ENCODE measurements around the gene MDGA2.

The MDGA2 gene

DNA sequence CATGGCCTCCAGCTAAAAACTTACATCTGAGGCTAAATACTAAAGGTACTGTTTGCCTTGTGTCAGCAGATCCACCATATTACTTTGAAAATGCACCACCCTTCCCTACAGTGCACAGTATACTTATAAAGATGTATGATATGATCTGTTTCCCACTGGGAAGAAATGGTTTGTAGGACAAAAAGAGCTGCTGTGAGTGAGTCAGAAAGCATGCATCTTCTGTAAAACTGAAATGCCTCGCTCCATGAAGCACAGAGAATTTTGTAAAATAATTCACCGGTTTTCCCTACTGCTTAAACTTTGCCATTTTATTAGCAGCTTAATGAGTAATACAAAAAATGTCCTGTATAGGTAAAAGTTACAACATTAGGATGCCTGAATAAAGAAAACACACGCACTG, 68.8 kb downstream of the MDGA2 start:
- DNase-seq: no peak

GRCh38 chr14:47596860-47597259, 78.5 kb downstream of the MDGA2 start:
- DNase-seq: no peak

DNA sequence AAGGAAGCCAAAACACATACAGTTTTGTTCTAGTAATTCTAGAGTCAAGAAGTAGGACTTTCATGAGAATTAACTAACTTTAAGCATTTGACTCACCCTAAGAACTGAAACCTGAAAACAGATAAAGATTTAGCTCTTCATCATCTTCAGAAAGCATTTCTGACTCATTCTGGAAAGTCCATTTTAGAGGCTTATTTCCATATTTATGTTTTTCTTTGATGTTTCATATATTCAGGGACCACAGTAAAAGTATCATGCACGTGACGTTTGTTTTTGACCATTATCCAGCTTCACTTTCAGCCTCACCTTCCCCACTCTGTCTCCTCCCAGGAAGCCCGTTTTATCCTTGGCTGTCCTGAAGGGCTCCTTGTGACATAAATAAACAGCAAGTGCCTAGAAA, 79.2 kb downstream of the MDGA2 start:
- no peak for DNase-seq

- DNase-seq: no peak
Measured at GRCh38 chr14:47595552-47595951, 79.9 kb downstream of the MDGA2 start.

DNA sequence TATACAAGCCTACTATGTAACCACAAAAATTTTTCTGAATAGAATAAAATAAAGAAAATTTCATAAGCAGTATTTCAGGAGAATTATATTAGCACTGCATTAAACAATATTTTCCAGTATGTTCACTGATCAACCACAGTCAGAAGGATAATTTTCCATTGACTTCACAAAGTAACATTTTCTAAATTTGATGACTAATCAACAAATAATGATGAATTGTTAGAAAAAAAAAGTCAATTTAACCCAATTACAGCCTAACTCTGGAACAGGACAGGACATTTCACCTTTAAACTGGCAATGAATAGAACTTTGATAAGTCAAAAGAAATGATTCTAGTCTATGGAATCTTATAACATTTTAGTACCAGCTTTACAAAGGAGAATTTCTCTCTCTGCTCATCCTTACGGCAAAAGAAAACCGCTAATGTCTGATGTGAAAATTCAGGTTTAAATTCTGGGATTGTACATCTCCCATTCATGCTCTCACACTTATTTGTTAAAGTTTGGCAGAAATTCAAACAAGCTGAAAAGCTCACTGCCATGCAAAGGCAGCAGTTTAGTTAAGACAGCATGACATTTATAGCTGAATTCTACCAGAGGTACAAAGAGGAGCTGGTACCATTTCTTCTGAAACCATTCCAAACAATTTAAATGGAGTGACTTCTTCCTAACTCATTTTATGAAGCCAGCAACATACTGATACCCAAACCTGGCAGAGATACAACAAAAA, 84.5 kb downstream of the MDGA2 start:
- DNase-seq: no peak

- DNase-seq: no peak
Measured at GRCh38 chr14:47585447-47585846, 90.0 kb downstream of the MDGA2 start.

DNA sequence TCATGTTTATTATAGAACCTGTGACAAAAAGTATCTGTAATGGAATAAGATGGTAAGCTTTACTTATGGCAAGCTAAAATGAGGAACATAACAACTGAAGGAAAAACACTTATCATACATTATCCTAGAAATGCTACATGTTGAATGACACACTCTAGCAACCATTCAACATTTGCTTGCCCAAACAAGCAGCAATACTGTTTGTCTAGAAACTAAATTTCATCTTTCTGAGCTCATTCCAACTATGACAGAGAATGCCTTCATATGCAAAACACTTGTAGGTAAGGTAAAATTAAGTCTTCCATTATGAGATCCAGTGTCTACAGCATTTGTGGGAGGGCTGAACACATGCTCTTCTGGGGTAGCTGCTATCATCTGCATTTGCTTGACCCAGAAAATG, 108.1 kb downstream of the MDGA2 start:
- DNase-seq: no peak

DNA sequence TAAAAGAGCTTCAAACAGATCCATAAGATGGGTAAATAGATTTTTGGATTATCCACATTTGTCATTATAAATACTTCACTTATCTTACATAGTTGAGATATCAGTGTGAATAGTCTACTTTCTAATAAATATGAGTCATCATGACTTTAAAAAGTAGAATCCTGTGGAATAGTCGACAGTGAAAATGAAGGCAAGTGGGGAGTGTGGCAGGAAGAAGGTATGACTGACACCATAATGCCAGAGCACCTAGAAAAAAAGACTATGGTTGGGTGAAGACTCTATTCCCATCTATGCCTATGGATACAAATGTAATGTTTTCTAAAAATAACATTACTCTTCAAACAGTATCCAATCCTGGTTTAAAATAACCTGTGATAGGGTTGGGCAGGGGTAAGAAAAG, 117.5 kb downstream of the MDGA2 start:
- DNase-seq: no peak

GRCh38 chr14:47555333-47555732, 120.1 kb downstream of the MDGA2 start:
- DNase-seq: no peak

- no peak for DNase-seq
Measured at GRCh38 chr14:47549886-47550285, 125.5 kb downstream of the MDGA2 start.

DNA sequence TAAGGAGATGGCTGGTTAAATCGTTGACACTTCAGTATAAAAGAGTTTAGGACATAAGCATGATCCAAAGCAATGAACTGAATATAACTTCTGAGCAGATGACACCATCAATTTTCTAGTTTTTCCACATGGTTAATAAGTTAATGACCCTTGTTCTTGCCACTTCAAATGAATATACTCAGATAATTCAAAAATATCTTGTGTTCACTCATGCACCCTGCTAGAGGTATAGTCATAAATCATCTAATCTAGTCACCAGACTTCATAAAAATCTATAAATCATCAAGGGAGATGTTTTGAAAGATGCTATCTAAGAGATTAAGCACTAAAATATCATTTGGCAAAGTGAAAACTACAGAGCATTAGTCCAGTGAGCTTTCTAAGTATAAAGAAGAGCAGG, 131.9 kb downstream of the MDGA2 start:
- DNase-seq: no peak

- no peak for DNase-seq
Measured at GRCh38 chr14:47541662-47542061, 133.7 kb downstream of the MDGA2 start.

DNA sequence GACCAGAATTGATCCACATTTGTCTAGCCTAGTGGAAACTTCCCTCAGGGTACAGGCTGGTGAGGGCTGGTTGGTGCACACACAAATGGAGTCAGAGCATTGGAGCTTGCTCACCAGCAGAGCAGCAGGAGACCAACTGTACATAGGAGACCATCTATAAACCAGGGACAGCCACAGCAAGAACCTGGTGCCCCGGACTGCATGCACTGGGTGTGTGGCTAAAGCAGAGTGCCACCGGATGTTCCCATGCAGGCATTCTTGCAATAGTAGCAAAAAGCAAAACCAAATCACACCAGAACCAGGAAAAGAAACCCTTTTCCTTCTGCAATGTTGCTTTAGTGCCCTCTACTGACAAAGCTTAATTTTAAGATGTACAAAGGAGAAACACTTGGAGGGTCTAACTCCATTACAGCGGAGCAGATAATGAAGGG, 136.4 kb downstream of the MDGA2 start:
- no peak for DNase-seq

DNA sequence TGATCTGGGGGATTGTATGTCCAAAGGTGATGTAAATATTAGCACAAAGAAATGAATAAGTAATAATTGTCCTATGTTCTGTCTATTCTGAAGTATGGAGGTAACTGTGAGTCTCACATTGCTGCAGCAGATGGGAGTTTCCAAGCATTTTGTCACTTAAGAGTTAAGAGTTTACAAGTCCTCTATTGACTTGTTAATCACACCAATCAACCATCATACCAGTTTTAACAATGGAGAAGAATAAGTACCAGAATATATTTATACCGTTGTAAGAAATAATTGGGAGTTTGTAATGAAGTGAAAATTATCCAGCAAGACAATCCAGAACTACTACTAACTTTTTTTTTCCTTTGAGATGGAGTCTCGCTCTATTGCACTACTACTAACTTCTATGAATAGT, 139.1 kb downstream of the MDGA2 start:
- no peak for DNase-seq

- DNase-seq: no peak
Measured at GRCh38 chr14:47526591-47527244, 148.7 kb downstream of the MDGA2 start.

DNA sequence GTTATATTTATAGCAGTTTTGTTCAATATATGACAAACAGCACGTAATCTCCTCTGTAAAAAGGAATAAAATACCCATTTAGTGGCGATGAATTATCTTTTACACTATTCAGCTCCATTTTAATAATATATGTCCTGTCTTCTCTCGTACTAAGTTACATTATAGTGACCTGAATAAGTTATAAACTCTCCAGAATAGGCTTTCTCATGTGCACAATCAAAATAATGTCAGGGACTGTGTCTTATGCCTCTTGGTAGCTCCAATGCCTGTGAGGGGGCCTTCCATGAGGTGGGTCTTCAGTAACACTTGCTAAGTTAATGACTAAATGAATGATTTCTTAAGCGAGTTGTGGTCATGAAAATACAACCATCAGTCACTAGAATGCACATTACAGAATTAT, 150.9 kb downstream of the MDGA2 start:
- no peak for DNase-seq

GRCh38 chr14:47520382-47520781, 155.0 kb downstream of the MDGA2 start:
- DNase-seq: no peak

GRCh38 chr14:47511829-47512228, 163.6 kb downstream of the MDGA2 start:
- no peak for DNase-seq

GRCh38 chr14:47509957-47510356, 165.4 kb downstream of the MDGA2 start:
- DNase-seq: no peak

GRCh38 chr14:47507861-47508260, 167.5 kb downstream of the MDGA2 start:
- DNase-seq: no peak

DNA sequence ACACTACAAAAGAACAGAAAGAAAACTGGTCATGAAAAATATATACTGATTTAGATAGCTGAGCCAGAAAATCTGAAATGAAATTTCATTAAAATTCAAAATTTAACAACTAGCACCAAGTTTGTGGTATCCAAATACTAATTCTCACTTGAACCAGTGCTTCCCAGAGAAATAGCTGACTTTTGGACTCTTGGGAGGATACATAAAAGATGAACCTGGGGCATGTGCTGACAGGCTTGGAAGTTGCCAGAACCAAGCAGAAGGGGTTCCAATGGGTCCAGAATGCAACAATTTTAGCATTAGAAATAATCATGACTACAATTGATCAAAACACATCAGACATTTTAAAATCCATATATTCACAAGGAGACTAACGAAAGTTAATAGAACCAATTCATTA, 175.0 kb downstream of the MDGA2 start:
- no peak for DNase-seq

DNA sequence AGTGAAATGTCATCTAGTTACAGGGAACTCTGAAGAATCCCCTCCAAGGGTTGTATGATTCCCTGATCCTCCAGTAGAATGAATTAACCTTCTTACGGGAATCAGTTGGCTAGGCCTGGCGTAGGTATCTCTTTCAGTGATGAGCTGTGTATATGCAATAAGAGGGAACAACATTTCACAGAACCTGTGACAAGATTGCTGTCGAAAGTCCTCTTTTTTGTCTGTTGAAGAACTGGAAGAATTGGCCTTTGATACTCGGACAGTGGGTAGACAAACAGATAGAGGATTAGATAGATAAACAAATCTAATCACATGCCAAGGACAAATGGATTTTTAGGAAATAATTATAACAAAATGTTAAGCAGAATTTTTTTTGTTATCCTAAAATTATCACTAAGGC, 184.6 kb downstream of the MDGA2 start:
- DNase-seq: no peak

DNA sequence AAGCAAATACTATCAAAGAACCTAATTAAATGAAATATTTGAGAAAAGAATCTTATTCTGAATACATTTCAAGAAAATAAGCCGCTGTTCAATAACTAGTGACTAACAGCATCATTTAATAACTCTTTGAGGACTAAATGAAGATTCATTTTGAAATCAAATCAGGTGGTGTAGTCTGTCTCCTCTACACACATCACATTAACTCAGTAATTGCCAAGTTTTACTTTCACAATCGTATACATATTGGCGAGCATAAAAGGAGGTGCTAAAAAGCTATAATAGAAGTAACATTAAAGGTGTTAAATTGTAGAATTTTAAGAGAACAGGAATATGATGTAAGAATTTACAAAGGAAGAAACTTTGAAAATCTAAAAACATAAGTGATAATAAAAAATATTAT, 185.1 kb downstream of the MDGA2 start:
- DNase-seq: no peak

GRCh38 chr14:47485421-47485820, 190.0 kb downstream of the MDGA2 start:
- no peak for DNase-seq

- no peak for DNase-seq
Measured at GRCh38 chr14:47483449-47483848, 192.0 kb downstream of the MDGA2 start.

Measured in cerebellar nuclear complex (tissue), 1 donor.